Stimulated activated CD4-positive, alpha-beta T cell treated with anti-CD3 and anti-CD28 coated beads, TNF-alpha, amount 100 ng/mL, for 4 hours (primary cell): ENCODE data around the gene PAXX.

Experiments
- DNase-seq, 3 experiments: peaks; one replicate each; pipeline ENCODE4 v3.0.0-alpha.2; 2020; ENCODE audit warnings: low read depth in 3 of 3

The PAXX gene

GRCh38 chr9:137017791-137018497 lies 25.7 kb downstream of the PAXX start:
- DNase-seq: no peak

GRCh38 chr9:137018761-137019559 lies 26.7 kb downstream of the PAXX start:
- no peak for DNase-seq

GRCh38 chr9:137019891-137020683 lies 27.9 kb downstream of the PAXX start:
- DNase-seq: no peak

GRCh38 chr9:137020771-137021567 lies 28.7 kb downstream of the PAXX start:
- no peak for DNase-seq

GRCh38 chr9:137021568-137021978 lies 29.4 kb downstream of the PAXX start:
- DNase-seq: no peak

- DNase-seq: peak in 2 of 3 experiments; percentile 49 to 59
These were observed 29.9 kb downstream of the PAXX start for GRCh38 chr9:137021979-137022661.

GRCh38 chr9:137022662-137023008 lies 30.4 kb downstream of the PAXX start:
- DNase-seq: no peak

- DNase-seq: no peak
These were observed 30.9 kb downstream of the PAXX start for GRCh38 chr9:137023157-137023556.

GRCh38 chr9:137023583-137023991 lies 31.4 kb downstream of the PAXX start:
- no peak for DNase-seq

- no peak for DNase-seq
These were observed 33.3 kb downstream of the PAXX start for GRCh38 chr9:137025517-137025966.

- no peak for DNase-seq
These were observed 34.2 kb downstream of the PAXX start for GRCh38 chr9:137026384-137026783.

- no peak for DNase-seq
These were observed 34.6 kb downstream of the PAXX start for GRCh38 chr9:137026828-137027227.

- no peak for DNase-seq
These were observed 35.4 kb downstream of the PAXX start, which contains the start of gene ABCA2 for GRCh38 chr9:137027369-137028262. ABCA2 (minus strand) TSS chr9:137028237; CDS start chr9:137028140, 97 bp downstream.

- no peak for DNase-seq
These were observed 36.2 kb downstream of the PAXX start for GRCh38 chr9:137028263-137029057.

- DNase-seq: peak; percentile 41 to 62 (median 50)
These were observed 37.1 kb downstream of the PAXX start for GRCh38 chr9:137029058-137029936.

GRCh38 chr9:137030006-137030405 lies 37.8 kb downstream of the PAXX start:
- DNase-seq: no peak

- DNase-seq: no peak
These were observed 38.6 kb downstream of the PAXX start for GRCh38 chr9:137030538-137031527.
